HepG2 (cell line): ENCODE results near the gene CRYAB. TPM values are rescaled to one million over a fixed set of nuclear protein-coding genes. Genes with fewer than 3 reads are reported as not detected.

ENCODE experiments used
- ARID5B ChIP-seq: IDR thresholded peaks from 2 replicates; pipeline ENCODE4 v1.4.0; 2020; ENCODE audit warnings: mild to moderate bottlenecking, missing genetic modification reagents
- BCL6 ChIP-seq: IDR thresholded peaks from 2 replicates; pipeline ENCODE4 v1.6.1; 2016; ENCODE audit warnings: missing genetic modification reagents, missing compliant biosample characterization
- BRCA1 ChIP-seq: sonication (generic); formaldehyde crosslinking; IDR thresholded peaks from 2 replicates; pipeline ENCODE4 v1.4.0; 2020; ENCODE audit warnings: missing genetic modification reagents
- FOXP4 ChIP-seq: sonication (generic); formaldehyde crosslinking; IDR thresholded peaks from 2 replicates; pipeline ENCODE4 v1.4.0; 2020; ENCODE audit warnings: missing genetic modification reagents
- HNF4G ChIP-seq, 2 experiments: sonication (generic) in 1 of 2; formaldehyde crosslinking in 1 of 2; IDR thresholded peaks; 2 replicates each; pipeline versions ENCODE4 v1.4.0 to v1.6.1; 2011 to 2020; ENCODE audit warnings: borderline replicate concordance in 2 of 2, low read depth in 2 of 2, mild to moderate bottlenecking in 2 of 2, low read length in 1 of 2, missing genetic modification reagents in 1 of 2, moderate library complexity in 1 of 2
- HNRNPK ChIP-seq: fragments of 200-400 bp; formaldehyde crosslinking; IDR thresholded peaks from 2 replicates; pipeline ENCODE4 v1.6.1; 2018; ENCODE audit warnings: low read length, low read depth, moderate library complexity, mild to moderate bottlenecking; ENCODE audit not compliant: poor library complexity, severe bottlenecking
- NFE2L1 ChIP-seq: sonication (generic); formaldehyde crosslinking; IDR thresholded peaks from 2 replicates; pipeline ENCODE4 v1.4.0; 2020; ENCODE audit warnings: missing genetic modification reagents, mild to moderate bottlenecking, borderline replicate concordance
- RFX1 ChIP-seq: fragments of 450-650 bp; IDR thresholded peaks from 2 replicates; pipeline ENCODE4 v1.6.1; 2017
- SALL1 ChIP-seq: sonication (generic); formaldehyde crosslinking; IDR thresholded peaks from 2 replicates; pipeline ENCODE4 v1.8.0; 2022; ENCODE audit warnings: mild to moderate bottlenecking, missing genetic modification reagents
- SMAD3 ChIP-seq: sonication (generic); formaldehyde crosslinking; IDR thresholded peaks from 2 replicates; pipeline ENCODE4 v1.4.0; 2020; ENCODE audit warnings: missing genetic modification reagents
- THAP11 ChIP-seq: IDR thresholded peaks from 2 replicates; pipeline ENCODE4 v1.6.1; 2016; ENCODE audit warnings: missing biosample characterization, missing genetic modification reagents
- TSC22D2 ChIP-seq: sonication (generic); formaldehyde crosslinking; IDR thresholded peaks from 2 replicates; pipeline ENCODE4 v1.5.1; 2020; ENCODE audit warnings: missing genetic modification reagents, mild to moderate bottlenecking, borderline replicate concordance
- ZFP41 ChIP-seq: sonication (generic); formaldehyde crosslinking; IDR thresholded peaks from 2 replicates; pipeline ENCODE4 v1.4.0; 2020; ENCODE audit warnings: mild to moderate bottlenecking, missing genetic modification reagents, borderline replicate concordance
- ZNF12 ChIP-seq: sonication (generic); formaldehyde crosslinking; IDR thresholded peaks from 2 replicates; pipeline ENCODE4 v1.5.0; 2020; ENCODE audit warnings: missing genetic modification reagents
- ZNF224 ChIP-seq: sonication (generic); formaldehyde crosslinking; IDR thresholded peaks from 2 replicates; pipeline ENCODE4 v1.5.0; 2020; ENCODE audit warnings: mild to moderate bottlenecking, missing genetic modification reagents
- ZNF263 ChIP-seq: sonication (generic); formaldehyde crosslinking; IDR thresholded peaks from 2 replicates; pipeline ENCODE4 v1.4.0; 2020; ENCODE audit warnings: missing genetic modification reagents
- ZNF282 ChIP-seq: fragments of 450-650 bp; IDR thresholded peaks from 2 replicates; pipeline ENCODE4 v1.6.1; 2018; ENCODE audit not compliant: partially characterized antibody
- polyA plus RNA-seq, 8 experiments: library from polyadenylated mRNA; depleted of rRNA in 3 of 8; stranded (reverse) in 7 of 8; unstranded in 1 of 8; fragments of >200 nt; fragmentation: Illumina TruSeq in 4 of 8; extraction: Trizol in 4 of 8; gene quantifications; 2 replicates each; pipeline versions ENCODE4 v1.2.1 to v1.2.3, GENCODE V29; 2011 to 2016; ENCODE audit warnings: low read depth in 4 of 8, missing spikeins in 1 of 8, mixed read lengths in 1 of 8; ENCODE audit not compliant: insufficient read depth in 1 of 8
- total RNA-seq, 5 experiments: library from RNA; depleted of rRNA; stranded (reverse); fragments of >200 nt; fragmentation: Illumina TruSeq; extraction: Trizol; gene quantifications; 2 replicates each; pipeline ENCODE4 v1.2.3, GENCODE V29; 2016; ENCODE audit warnings: low read depth in 1 of 5

The CRYAB gene
- total and polyA plus RNA-seq, 2 of the 13 experiments (the other 11 are each of a cell fraction or from before 2014, with no cell fraction given): 0.55 to 1.1 TPM

- TF ChIP-seq BRCA1 (CRISPR knock-in tag) (no peak), SALL1 (CRISPR knock-in tag) (peak; percentile 92), ARID5B (CRISPR knock-in tag) (peak; percentile 58), ZNF224 (CRISPR knock-in tag) (peak; percentile 77; the same call in 1 of the 2 replicates), TSC22D2 (CRISPR knock-in tag) (0 out of 2 replicates have a peak, but pooled peaks have one; percentile 63), ZNF263 (CRISPR knock-in tag) (peak; percentile 39; the same call in 1 of the 2 replicates), THAP11 (CRISPR knock-in tag) (peak; percentile 60), HNRNPK (no peak), RFX1 (peak; percentile 82), SMAD3 (CRISPR knock-in tag) (peak; percentile 69; the same call in 1 of the 2 replicates), FOXP4 (CRISPR knock-in tag) (peak; percentile 69), BCL6 (CRISPR knock-in tag) (peak; percentile 33; the same call in 1 of the 2 replicates), ZFP41 (CRISPR knock-in tag) (0 out of 2 replicates have a peak, but pooled peaks have one; percentile 38), ZNF12 (CRISPR knock-in tag) (0 out of 2 replicates have a peak, but pooled peaks have one; percentile 29), ZNF282 (no peak), HNF4G (IDR thresholded peaks at IDR 0.05; ENCODE audit: borderline replicate concordance, low read depth, low read length) (peak; percentile 36; the same call in 1 of the 2 replicates), HNF4G (CRISPR knock-in tag; IDR thresholded peaks at IDR 0.05; ENCODE audit: borderline replicate concordance, low read depth) (peak; percentile 30; the same call in 1 of the 2 replicates), NFE2L1 (CRISPR knock-in tag) (no peak)
Measured at GRCh38 chr11:111926505-111927391, 15.2 kb upstream of the CRYAB start (continued).
